ENCODE data around the gene CYBA. TPM values are rescaled to one million over a fixed set of nuclear protein-coding genes. Genes with fewer than 3 reads are reported as not detected.

Gene CYBA
- total and polyA plus RNA-seq, 2 of the 13 experiments (the other 11 are each of a cell fraction or from before 2014, with no cell fraction given) = 196 to 250 TPM

GRCh38 chr16:88685156-88686061, 34.6 kb upstream of the CYBA start (continued):
- TF ChIP-seq PRDM10 (CRISPR knock-in tag; IDR thresholded peaks at IDR 0.05; ENCODE audit: low read depth) (no peak), PRPF4 (IDR thresholded peaks at IDR 0.05; ENCODE audit: low read depth, low read length, poor library complexity, severe bottlenecking) (no peak), ZNF691 (CRISPR knock-in tag; IDR thresholded peaks at IDR 0.05; ENCODE audit: borderline replicate concordance, low read depth) (no peak), KAT2B (IDR thresholded peaks at IDR 0.05; ENCODE audit: borderline replicate concordance, low read depth, low read length) (no peak), ZNF225 (CRISPR knock-in tag; IDR thresholded peaks at IDR 0.05) (peak; percentile 40; the same call in 1 of the 2 replicates), SALL1 (CRISPR knock-in tag; IDR thresholded peaks at IDR 0.05) (no peak), NFE2L2 (IDR thresholded peaks at IDR 0.05; ENCODE audit: low read length) (no peak), NCOA1 (CRISPR knock-in tag; IDR thresholded peaks at IDR 0.05) (0 out of 2 replicates have a peak, but pooled peaks have one; percentile 43), PATZ1 (CRISPR knock-in tag; IDR thresholded peaks at IDR 0.05) (peak; percentile 66), ZNF362 (CRISPR knock-in tag; IDR thresholded peaks at IDR 0.05; ENCODE audit: borderline replicate concordance) (no peak), CTCF (CRISPR knock-in tag; IDR thresholded peaks at IDR 0.05) (peak; percentile 70), CBFB (CRISPR knock-in tag; IDR thresholded peaks at IDR 0.05) (no peak), RBFOX2 (IDR thresholded peaks at IDR 0.05; ENCODE audit: low read depth, low read length) (no peak)
